WI38 (cell line): ENCODE results near the gene LRRC9.
"Not testable (repeated sequence)": the region's sequence is repeated elsewhere in the genome, so short reads cannot be mapped to it uniquely, and the experiment has no call there.

Experiments
- H3K4me3 ChIP-seq: 2 replicates; pipeline ENCODE4 v1.5.1; 2011; ENCODE audit warnings: low read depth, mild to moderate bottlenecking, control low read depth, low read length
- CTCF ChIP-seq: IDR thresholded peaks from 2 replicates; pipeline ENCODE4 v1.5.1; 2012; ENCODE audit warnings: low read depth, mild to moderate bottlenecking, control low read depth, low read length

Gene LRRC9

GRCh38 chr14:59997449-59997848 is 77.5 kb downstream of the LRRC9 start:
- no peak overlapping the region for H3K4me3 ChIP-seq
- TF ChIP-seq CTCF = no peak

GRCh38 chr14:59997966-59998365 is 78.0 kb downstream of the LRRC9 start:
- TF ChIP-seq CTCF = no peak
- no peak overlapping the region for H3K4me3 ChIP-seq

- no peak overlapping the region for H3K4me3 ChIP-seq
- no peak for TF ChIP-seq CTCF
These were observed 78.6 kb downstream of the LRRC9 start for GRCh38 chr14:59998564-59998963.

DNA sequence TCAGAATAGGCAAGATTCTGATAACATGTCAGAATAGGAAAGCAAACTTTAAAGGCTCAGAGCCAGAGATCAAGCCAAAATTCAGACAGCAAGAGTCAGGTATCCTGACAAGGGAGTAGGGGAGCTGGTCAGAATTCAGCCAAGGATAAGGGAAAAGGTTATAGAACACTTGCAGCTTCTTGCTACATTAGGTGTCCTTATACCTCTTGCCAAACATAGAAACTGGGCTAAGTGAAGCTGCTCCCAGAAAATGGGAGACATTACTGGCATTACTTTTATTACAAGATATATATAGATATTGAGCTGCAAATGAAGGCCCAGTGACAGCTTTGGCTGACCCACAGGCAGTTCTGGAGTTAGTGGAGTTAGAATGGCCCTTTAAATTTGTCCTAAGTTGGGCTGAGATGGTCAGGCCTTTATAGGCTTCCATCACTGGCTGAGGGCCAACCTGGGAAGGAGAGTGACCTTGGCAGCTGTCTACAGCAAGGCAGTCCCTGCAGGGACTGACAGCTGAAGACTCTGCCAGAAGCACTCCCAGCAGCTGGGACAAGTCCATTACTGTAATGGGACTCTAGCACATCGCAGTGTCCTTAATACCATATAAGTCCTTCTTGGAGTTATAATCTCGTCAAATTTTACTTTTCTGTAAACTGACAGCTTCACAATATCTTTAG is 83.0 kb downstream of the LRRC9 start:
- no peak overlapping the region for H3K4me3 ChIP-seq
- no peak for TF ChIP-seq CTCF

- TF ChIP-seq CTCF = no peak
- H3K4me3 ChIP-seq = no peak overlapping the region
These were observed 84.0 kb downstream of the LRRC9 start for GRCh38 chr14:60003991-60004390.

DNA sequence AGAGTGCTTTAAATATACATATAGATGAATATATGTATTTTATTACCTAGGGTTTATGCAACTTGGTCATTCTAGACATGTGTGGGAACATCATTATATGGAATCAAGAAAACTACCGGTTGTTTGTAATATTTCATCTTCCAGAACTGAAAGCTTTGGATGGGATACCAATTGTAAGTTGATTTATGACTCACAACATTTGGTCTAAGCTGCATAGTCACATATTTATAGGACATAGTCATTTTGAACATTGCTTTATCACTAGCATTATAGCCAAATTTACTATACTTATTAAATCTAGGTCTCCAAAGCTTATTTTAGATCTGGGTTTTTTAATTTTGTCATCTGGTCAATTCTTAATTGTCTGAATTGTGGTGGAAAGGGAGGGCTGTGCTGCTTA is 88.1 kb downstream of the LRRC9 start:
- no peak for TF ChIP-seq CTCF
- H3K4me3 ChIP-seq = no peak overlapping the region

DNA sequence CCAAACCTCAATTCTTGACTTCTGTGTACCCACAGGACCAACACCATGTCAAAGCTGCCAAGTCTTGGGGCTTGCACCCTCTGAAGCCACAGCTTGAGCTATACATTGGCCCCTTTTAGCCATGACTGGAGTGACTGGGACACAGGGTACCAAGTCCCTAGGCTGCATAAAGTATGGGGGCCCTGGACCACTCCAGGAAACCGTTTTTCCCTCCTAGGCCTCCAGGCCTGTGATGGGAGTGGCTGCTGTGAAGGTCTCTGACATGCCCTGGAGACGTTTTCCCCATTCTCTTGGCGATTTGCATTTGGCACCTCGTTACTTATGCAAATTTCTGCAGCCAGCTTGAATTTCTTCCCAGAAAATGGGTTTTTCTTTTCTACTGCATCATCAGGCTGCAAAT is 90.3 kb downstream of the LRRC9 start:
- H3K4me3 ChIP-seq = not testable (repeated sequence)

DNA sequence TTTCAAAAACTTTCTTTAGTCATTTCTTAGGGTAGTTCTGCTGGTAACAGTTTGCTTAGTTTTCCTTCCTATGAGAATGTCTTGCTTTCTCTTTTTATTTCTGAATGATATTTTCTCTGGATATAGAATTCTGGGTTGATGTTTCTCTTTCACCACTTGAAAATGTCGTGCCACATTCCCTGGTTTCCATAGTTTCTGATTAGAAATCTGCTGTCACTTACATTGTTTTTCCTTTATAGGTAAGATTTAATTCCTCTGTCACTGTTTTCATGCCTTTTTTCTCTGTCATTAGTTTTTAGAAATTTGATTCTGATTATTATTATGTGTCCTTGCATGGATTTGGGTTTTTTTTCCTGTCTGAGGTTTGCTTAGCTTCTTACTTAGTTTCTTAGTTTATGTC is 94.5 kb downstream of the LRRC9 start:
- no peak for TF ChIP-seq CTCF
- no peak overlapping the region for H3K4me3 ChIP-seq
